SU-DHL-6 (cell line): ENCODE measurements around the gene ARNT2.

ENCODE experiments used
- EZH2phosphoT487 ChIP-seq: fragments of 200-600 bp; sonication (generic), shearing (Covaris generic); conservative IDR thresholded peaks from 2 replicates; pipeline ENCODE4 v1.6.1; 2018; ENCODE audit warnings: mild to moderate bottlenecking, antibody characterized with exemption, low read length, moderate library complexity, mixed read lengths
- TF ChIP-seq, protein P1 (sequence below): fragments of 200-600 bp; sonication (generic); IDR thresholded peaks from one replicate; pipeline ENCODE4 v1.5.1; 2017; ENCODE audit warnings: antibody characterized with exemption, mild to moderate bottlenecking, low read length, moderate library complexity; ENCODE audit not compliant: insufficient read depth, poor library complexity, severe bottlenecking

DNA sequence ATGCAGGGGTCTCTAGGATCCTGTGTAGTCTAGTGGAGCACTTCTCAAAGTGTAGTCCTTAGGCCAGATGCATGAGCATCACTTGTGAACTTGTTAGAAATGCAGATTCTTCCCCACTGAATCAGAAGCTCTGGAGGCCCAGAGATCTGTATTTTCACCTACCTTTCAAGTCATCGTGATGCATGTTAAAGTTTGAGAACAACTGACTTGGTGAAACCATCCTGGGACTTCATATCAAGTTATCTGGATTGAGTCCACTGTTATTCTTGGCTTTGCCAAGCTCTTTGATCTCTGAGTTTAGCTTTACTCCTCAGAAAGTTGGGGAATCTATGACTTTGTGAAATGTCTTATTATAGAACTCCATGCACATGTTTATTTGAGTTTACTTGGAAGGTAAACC, 78.5 kb downstream of the ARNT2 start:
- TF ChIP-seq, protein P1, sequence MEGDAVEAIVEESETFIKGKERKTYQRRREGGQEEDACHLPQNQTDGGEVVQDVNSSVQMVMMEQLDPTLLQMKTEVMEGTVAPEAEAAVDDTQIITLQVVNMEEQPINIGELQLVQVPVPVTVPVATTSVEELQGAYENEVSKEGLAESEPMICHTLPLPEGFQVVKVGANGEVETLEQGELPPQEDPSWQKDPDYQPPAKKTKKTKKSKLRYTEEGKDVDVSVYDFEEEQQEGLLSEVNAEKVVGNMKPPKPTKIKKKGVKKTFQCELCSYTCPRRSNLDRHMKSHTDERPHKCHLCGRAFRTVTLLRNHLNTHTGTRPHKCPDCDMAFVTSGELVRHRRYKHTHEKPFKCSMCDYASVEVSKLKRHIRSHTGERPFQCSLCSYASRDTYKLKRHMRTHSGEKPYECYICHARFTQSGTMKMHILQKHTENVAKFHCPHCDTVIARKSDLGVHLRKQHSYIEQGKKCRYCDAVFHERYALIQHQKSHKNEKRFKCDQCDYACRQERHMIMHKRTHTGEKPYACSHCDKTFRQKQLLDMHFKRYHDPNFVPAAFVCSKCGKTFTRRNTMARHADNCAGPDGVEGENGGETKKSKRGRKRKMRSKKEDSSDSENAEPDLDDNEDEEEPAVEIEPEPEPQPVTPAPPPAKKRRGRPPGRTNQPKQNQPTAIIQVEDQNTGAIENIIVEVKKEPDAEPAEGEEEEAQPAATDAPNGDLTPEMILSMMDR, result no peak
- no peak for TF ChIP-seq EZH2phosphoT487
